Skeletal muscle cell (primary cell): ENCODE data around the gene TST.
"Not testable (repeated sequence)": the region's sequence is repeated elsewhere in the genome, so short reads cannot be mapped to it uniquely, and the experiment has no call there.

ENCODE experiments used
- DNase-seq: peaks from one replicate; pipeline ENCODE4 v3.0.0-alpha.2; 2010; ENCODE audit warnings: low read depth
- H3K4me3 ChIP-seq: 2 replicates; pipeline ENCODE4 v1.5.1; 2011; ENCODE audit warnings: low read depth, mild to moderate bottlenecking, control low read depth, low read length, moderate library complexity

The TST gene

DNA sequence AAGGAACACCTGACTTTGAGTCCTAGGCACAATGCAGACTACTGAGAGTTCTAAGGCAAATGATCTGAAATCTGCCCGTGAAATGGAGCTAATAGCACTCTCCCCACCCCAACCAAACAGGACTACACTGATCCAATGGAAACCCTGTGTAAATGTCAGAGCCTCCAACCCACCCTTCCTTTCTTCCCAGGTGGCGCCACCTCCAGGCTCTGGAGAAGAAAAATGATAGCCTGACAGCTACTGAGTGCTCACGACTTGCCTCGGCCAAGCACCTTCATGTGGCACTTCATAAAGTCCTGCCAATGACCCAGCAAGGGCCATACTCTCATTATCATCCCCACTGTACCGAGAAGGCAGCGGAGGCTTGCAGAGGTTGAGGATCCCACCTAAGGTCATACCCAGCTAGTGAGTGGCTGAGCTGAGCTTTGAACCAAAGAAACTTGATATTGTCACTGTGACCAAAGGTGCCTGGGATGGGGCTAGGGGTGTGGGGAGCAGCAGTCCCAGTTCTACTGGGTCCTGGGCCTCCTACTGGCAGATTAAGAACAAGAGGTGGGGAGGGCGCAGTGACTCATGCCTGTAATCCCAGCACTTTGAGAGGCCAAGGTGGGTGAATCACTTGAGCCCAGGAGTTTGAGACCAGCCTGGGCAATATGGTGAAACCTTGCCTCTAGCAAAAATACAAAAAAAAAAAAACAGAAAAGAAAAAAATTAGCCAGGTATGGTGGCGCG lies 20.5 kb downstream of the TST start:
- no peak for DNase-seq
- H3K4me3 ChIP-seq: no peak overlapping the region

DNA sequence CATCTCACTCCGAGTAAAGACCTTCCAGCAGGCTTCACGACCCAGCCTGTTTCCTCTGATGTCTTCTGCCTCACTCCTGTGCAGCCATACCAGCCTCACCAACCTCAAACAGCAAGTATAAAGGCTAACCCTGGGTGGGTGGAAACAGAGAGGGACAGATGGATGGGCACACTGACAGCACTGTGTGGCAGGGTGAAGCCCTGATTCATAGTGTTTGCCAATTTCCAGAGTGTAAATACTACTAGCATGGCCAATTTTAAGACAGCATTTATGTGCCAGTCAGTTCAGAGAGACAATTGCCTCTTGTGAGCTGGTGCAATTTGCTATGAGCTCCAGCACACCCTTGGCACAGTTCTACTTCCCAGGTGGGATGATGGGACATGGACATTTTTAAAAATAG lies 21.5 kb downstream of the TST start:
- H3K4me3 ChIP-seq: no peak overlapping the region
- no peak for DNase-seq

DNA sequence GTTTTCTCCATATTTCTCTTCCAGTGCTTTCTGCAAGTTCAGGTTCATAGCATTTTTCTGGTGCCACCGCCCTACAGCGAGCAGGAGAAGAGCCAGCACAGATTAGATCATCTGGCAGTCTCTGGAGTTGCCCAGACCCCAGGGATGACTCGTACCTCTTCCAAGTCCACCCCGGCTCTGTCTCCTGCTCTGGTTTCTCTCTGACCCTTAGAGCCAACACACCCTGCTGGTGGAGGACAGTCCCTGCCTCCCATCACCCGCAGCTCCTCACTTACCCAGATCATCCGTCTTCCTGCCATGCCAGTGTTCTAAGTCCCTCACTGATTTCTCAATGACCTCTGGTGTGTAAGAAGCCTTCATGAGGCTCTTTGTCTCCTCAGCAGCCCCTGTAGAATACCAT lies 28.0 kb downstream of the TST start:
- DNase-seq: no peak
- H3K4me3 ChIP-seq: no peak overlapping the region

DNA sequence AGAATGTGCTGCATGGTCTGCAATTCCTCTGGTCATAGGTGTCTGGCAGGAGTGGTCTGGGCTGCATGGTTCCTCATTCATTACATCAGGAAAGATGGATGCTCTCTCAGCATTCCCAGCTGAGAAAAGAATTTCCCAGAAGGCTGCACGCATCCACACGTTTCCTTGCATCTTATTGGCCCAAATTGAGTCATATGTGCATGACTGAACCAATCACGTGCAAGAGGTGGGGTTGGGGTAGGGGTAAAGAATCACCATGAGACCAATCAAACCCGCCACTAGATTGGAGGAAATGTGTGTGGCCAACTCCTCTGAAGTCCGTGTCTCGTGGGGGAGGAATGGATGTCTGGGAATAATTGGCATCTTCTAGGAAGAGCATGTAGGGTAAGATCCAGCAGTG lies 28.8 kb downstream of the TST start:
- DNase-seq: no peak

DNA sequence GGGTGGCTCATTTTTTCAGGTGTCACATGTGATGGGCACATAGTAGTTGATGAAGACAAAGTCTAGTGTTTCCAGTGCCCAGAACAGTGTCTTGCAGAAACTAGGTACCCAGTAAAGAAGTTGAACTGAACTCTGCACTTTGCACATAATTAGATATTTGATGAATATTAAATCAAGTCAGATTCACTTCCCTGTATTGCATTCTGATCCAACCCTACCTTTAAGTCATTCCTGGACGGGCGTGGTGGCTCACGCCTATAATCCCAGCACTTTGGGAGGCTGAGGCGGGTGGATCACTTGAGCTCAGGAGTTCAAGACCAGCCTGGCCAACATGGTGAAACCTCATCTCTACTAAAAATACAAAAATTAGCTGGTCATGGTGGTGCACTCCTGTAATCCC lies 30.2 kb downstream of the TST start:
- H3K4me3 ChIP-seq, DNase-seq: not testable (repeated sequence)

More for the DNA sequence above, 28.8 kb downstream of the TST start:
- H3K4me3 ChIP-seq: no peak overlapping the region

DNA sequence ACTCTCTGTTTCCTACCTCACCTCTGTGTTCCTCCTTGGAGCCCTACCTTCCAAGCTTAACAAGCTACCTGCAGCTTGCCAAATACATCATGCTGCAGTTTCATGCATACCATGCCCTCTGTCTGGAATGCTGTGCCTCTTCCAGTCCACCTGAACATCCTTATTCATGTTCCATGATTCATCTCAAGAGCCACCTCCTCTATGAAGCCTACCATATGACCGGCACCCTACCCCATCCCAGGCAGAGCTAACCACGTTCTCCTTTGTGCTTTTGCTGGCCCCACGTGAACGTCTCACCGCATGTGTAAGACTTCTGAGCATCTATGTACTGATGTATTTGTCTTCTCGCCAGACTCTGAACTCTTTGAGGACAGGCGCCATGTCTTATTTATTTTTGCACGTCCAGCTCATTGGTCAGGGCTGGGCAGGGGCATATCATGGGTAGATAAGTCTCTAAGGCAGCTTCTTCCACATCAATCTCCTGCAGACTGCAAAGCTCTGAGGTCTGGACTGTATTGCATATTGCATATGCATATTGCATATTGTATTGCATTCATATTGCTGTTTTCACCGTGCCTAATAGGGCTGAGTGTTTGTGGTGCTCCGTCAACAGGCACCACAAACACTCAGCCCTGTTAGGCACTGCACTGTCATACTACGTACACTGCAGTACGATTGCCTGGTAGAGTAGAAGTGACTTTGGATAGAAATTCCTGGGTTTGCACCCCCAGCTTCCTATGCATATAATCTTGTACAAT lies 31.0 kb downstream of the TST start:
- no peak overlapping the region for H3K4me3 ChIP-seq
- no peak for DNase-seq

DNA sequence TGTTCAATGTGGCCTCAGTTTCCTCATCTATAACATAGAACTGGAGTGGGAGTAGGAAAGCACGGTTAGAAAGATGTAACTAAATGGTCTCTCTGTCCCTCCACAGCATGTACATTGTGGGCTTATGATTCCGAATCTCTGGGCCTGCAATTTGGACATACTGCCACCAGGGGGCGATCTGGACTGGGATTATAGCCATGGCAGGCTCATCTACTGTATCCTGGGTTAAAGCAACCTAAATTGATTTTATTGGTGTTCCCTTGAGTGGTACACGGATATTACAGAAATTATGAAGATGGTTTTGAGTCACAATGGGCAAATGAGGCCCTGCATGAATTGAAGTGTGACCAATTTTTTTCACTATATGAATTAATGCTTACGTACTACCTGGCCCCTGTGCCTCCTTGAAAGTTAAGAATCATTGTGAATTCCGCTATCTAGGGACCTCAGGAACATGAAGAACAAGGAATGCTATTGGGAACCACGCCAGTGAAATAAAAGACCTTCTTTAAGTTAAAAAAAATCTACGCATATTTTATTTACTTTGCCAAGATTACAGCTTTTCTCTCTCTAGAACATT lies 32.9 kb downstream of the TST start:
- no peak overlapping the region for H3K4me3 ChIP-seq
- no peak for DNase-seq

DNA sequence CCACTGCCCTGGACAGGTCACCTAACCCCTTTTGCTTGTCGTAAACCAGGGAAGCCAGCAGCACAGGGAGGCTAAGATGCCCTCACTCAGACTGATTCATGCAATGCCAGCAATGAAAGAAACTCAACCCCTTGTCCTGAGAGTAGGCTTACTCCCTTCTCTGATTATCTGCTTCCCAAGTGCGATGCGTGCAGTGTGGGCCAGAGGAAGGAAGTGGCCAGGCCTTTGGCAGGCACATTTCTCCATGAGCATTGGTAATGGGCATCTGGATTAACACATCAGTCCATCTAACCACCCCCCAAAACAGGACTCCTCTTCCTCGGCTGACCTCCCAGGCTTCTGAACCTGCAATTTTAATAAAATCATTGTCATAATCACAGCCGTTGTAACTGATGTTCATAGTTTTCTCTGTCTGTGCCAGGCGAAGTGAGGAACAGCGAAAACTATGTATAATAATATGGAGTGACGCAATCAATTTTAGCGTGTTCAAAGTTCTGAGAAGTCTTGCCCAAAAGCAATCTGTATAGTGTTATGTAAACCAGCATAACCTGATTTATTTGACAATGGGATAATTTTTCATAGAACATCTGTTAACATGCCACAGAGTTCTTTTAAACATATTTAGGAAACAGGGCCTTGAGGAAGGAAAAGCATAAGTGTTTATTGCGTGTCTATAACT lies 33.9 kb downstream of the TST start:
- no peak overlapping the region for H3K4me3 ChIP-seq
- DNase-seq: no peak

DNA sequence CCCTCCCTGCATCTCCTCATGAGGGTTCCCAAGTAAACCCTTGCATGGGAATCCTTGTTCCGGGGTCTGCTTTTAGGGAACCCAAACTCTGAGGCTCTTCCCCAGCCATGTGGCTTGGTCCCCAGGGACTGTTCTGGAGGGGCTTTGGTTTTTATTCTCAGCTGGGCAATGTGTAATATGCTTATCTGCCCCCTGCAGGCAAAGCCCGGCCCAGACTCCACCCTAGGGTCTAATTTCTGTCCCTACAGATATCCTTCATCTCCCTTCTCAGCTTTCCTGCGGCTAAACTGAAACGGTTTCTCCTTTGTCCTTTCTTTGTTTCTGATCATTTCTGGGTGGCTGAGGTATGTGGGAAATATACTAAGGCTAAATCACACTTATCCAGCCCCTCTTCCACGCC lies 37.1 kb downstream of the TST start:
- no peak overlapping the region for H3K4me3 ChIP-seq
- no peak for DNase-seq

DNA sequence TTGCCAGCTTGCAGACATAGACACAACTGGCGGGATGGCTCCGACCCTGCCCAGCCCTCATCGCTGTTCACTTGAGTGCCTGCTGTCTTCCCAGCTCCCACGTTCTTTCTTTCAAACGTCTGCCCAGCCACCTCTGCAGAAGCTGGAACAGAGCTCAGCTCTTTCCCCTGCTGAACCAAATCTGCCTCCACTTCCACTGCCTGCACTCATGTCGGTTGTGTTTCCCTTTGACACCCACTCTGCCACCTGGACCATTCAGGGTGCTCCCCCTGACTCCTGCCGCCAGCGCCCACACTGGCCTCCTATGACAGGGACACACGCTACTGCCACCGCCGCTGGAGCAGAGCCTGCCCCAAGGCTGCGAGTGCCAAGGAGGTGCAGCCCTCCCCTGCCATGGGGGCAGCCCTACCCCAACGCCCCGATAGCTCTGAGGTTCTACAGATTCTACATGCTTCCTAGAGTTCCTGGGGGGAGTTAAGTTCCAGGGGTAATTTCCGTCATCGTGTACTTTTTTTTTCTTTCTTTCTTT lies 37.9 kb downstream of the TST start:
- no peak overlapping the region for H3K4me3 ChIP-seq
- DNase-seq: no peak

DNA sequence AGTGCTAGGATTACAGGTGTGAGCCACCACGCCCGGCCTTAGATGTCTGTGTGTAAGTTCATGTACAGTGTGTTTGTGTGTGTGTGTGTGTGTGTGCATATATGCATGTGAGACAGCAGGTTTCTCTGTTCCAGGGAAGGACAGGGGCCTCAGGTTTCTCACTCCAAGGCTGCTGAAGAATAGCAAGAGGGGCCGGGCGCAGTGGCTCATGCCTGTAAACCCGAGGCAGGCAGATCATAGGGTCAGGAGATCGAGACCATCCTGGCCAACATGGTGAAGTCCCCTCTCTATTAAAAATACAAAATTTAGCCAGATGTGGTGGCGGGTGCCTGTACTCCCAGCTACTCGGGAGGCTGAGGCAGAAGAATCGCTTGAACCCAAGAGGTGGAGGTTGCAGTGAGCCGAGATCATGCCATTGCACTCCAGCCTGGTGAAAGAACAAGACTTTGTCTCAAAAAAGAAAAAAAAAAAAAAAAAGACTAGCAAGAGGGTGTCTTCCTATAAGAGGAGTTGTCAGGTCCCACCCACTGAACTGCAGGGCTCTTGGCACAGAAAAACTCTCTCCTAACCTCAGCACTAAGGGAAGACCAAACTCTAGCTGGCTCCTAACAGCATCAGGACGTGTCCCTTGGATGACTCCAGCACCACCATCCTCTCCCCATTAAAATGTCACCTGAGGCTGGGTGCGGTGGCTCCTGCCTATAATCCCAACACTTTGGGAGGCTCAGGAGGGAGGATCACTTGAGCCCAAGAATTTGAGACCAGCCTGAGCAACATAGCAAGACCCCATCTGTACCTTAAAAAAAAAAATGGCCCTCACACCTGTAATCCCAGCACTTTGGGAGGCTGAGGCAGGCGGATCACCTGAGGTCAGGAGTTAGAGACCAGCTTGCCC lies 40.0 kb downstream of the TST start:
- no peak overlapping the region for H3K4me3 ChIP-seq
- DNase-seq: no peak

DNA sequence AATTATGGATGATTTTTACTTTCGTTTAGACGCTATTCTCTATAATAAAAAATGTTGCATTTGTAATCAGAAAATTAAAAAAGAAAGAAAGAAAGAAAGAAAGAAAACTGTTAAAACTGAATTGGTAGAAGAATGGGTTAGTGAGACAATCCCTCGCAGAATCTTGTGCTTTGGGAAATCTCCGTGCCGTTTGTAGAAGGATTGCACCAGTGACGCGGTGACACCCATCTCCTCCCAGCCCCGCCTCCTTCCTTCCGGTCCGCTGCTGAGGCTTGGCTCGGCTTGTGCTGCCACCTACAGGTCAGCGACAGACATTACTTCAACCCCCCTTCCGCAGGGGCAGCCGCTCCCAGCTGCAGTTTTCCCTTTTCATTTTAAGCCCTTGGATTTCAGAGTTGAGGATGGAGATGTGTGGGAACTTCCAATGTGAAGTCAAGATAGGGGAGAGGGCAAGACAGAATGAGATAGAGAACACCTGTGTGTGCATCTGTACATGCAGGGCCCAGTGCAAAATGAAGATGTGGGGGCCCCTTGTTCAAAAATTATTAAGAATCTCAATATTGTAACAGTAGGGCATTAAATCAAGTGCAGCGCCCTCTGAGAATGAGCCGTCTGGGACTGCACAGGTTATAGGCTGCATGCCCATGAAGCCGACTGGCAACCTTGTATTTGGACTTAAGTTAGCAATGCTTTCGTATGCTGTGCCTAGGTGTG lies 41.1 kb downstream of the TST start:
- peak; percentile 21 for DNase-seq
- H3K4me3 ChIP-seq: peak overlapping the region; percentile 38

DNA sequence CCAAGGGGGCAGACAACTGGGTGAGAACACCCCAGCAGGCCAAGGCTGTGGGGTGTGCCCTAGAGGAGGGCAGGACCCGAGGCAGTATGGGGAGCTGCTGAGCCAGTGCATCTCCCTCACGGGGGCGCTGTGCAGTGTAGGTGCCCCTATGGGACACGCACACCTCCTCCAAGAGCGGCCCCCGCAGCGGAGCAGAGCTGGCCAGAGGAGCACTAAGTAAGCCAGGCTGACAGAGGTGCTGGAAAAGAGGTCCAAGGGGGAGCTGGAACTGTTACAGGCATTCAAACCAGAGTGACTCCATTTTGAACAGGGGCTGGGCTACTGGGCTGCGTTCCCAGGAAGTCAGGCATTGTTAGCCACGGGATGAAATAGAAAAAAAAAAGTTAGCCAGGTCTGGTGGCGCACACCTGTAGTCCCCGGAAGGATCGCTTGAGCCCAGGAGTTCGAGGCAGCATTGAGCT lies 41.8 kb downstream of the TST start:
- H3K4me3 ChIP-seq: peak overlapping the region; percentile 38
- no peak for DNase-seq

DNA sequence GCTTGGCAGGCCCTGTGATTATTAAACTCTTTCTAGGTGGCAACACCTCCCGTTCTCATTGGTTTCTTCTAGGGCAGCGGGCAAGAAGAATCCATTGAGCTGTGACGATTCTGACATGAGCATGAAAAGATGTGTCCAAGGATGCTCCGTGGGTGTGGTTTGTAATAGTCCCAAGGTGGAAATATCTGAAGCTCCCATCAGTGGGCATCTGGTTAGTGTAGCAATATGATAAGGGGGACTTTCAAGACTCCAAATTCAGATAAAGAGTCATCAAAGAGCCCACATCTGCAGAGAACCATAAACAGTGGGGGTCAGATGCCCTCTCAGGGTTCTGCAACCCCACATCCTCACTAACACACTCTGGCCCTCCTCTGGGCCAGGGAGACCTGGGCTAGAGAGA lies 42.6 kb downstream of the TST start:
- no peak for DNase-seq
- no peak overlapping the region for H3K4me3 ChIP-seq

DNA sequence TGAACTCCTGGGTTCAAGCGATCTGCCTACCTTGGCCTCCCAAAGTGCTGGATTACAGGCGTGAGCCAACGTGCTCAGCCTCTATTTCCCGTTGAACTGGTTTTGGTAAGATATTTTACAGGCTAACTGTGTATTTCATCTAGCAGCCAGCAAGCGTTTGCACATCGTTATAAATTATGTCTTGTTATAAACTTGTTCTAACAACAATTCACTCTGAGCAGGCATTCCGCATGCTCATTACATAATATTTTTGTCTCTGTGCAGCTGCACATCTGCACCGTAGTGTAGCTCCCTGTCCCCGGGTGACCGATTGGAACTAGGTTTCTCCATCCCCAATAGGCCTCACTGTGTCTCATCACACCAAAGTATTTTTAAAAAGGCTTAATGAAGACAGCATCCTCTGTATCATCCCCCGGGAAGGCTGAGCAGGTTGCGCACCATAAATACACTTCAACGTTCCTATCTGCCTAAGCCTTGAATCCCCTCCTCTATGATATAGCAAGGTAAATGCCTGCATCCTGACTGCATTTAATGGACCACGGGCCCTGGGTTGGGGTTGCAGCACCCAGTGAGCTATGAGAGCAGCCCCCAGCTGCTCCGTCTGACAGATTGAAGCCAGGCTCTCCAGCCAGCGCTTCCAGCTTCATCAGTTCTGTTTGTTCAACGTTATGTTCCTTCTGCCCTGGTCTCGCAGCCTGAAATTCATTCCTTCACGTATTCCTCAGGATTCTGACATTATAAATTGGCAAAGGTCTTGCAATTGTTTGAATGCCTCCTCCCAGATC lies 47.7 kb downstream of the TST start:
- no peak overlapping the region for H3K4me3 ChIP-seq
- DNase-seq: no peak

DNA sequence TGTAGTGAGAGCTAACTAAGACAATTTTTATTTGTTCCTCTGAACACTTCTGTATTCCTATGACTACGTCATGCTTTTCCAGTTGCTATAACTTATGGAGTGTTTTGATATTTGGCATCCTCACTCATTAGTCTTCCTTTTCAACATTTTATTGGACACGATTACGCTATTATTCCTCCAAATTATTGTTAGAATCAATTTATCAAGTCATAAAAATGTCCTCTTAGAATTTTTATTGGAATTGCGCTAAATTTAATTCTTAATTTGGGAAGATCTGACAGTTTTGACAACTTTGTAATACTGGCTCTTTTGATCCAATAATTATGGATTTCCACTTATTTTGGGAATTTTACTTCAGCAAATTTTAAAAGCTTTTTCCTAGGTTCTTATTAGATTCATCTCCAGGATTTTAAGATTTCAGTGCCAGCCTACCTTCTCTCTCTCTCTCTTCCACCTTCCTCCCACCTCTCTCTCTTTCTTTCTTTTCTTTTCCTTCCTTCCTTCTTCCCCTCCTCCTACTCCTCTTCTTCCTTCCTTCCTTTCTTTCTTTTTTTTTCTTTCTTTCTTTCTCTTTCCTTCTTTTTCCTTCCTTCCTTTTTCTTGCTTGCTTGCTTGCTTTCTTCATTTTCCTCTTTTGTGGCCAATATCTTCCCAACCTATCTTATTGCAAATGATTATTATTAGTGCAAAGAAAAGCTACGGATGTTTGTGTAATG lies 50.8 kb downstream of the TST start:
- no peak overlapping the region for H3K4me3 ChIP-seq
- DNase-seq: no peak
